ENCODE measurements around the gene PTGIS.

Gene PTGIS

DNA sequence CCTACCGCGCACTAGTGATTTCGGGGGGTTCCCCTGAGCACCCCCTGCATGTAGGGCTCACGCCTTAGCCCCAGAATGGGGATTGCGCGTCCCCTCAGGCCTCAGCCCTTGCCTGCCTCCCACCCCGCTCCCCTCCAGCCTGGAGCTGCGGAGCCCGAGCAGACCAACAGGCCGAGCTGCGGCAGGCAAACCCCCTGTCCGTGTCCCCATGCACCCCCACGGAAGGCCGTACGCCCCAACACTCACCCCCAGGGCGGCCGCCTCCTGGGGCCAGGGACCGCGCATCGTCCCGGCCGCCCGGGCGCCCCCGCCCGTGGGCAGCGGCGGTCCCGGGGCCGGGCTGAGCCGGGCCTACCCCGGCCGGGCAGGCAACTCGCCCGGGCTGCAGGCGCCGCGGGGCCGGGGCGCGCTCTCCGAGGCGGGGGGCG, 84.2 kb downstream of the PTGIS start:
- no peak for DNase-seq (ENCODE audit: low read depth in 1 of 2, low spot score in 1 of 2)
- no peak overlapping the region for H3K27ac ChIP-seq (replicated peaks)
- H3K27me3 ChIP-seq (ENCODE audit: insufficient read depth, poor library complexity, severe bottlenecking) = peaks cover 27% of the 10 kb centered on the region
- H3K4me3 ChIP-seq (replicated peaks; ENCODE audit: insufficient read depth, low read length) = no peak overlapping the region
- TF ChIP-seq GABPA (IDR thresholded peaks at IDR 0.05; ENCODE audit: low read depth) (no peak), SPI1 (IDR thresholded peaks at IDR 0.05; ENCODE audit: borderline replicate concordance, low read depth) (no peak), POLR2AphosphoS5 (IDR thresholded peaks at IDR 0.05; ENCODE audit: low read depth) (no peak)
- TF ChIP-seq, protein P1, sequence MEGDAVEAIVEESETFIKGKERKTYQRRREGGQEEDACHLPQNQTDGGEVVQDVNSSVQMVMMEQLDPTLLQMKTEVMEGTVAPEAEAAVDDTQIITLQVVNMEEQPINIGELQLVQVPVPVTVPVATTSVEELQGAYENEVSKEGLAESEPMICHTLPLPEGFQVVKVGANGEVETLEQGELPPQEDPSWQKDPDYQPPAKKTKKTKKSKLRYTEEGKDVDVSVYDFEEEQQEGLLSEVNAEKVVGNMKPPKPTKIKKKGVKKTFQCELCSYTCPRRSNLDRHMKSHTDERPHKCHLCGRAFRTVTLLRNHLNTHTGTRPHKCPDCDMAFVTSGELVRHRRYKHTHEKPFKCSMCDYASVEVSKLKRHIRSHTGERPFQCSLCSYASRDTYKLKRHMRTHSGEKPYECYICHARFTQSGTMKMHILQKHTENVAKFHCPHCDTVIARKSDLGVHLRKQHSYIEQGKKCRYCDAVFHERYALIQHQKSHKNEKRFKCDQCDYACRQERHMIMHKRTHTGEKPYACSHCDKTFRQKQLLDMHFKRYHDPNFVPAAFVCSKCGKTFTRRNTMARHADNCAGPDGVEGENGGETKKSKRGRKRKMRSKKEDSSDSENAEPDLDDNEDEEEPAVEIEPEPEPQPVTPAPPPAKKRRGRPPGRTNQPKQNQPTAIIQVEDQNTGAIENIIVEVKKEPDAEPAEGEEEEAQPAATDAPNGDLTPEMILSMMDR (IDR thresholded peaks at IDR 0.05; ENCODE audit: insufficient read depth, low read length) = no peak
- TF ChIP-seq, protein P2, sequence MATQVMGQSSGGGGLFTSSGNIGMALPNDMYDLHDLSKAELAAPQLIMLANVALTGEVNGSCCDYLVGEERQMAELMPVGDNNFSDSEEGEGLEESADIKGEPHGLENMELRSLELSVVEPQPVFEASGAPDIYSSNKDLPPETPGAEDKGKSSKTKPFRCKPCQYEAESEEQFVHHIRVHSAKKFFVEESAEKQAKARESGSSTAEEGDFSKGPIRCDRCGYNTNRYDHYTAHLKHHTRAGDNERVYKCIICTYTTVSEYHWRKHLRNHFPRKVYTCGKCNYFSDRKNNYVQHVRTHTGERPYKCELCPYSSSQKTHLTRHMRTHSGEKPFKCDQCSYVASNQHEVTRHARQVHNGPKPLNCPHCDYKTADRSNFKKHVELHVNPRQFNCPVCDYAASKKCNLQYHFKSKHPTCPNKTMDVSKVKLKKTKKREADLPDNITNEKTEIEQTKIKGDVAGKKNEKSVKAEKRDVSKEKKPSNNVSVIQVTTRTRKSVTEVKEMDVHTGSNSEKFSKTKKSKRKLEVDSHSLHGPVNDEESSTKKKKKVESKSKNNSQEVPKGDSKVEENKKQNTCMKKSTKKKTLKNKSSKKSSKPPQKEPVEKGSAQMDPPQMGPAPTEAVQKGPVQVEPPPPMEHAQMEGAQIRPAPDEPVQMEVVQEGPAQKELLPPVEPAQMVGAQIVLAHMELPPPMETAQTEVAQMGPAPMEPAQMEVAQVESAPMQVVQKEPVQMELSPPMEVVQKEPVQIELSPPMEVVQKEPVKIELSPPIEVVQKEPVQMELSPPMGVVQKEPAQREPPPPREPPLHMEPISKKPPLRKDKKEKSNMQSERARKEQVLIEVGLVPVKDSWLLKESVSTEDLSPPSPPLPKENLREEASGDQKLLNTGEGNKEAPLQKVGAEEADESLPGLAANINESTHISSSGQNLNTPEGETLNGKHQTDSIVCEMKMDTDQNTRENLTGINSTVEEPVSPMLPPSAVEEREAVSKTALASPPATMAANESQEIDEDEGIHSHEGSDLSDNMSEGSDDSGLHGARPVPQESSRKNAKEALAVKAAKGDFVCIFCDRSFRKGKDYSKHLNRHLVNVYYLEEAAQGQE (IDR thresholded peaks at IDR 0.05; ENCODE audit: insufficient replicate concordance, low read depth) = no peak

DNA sequence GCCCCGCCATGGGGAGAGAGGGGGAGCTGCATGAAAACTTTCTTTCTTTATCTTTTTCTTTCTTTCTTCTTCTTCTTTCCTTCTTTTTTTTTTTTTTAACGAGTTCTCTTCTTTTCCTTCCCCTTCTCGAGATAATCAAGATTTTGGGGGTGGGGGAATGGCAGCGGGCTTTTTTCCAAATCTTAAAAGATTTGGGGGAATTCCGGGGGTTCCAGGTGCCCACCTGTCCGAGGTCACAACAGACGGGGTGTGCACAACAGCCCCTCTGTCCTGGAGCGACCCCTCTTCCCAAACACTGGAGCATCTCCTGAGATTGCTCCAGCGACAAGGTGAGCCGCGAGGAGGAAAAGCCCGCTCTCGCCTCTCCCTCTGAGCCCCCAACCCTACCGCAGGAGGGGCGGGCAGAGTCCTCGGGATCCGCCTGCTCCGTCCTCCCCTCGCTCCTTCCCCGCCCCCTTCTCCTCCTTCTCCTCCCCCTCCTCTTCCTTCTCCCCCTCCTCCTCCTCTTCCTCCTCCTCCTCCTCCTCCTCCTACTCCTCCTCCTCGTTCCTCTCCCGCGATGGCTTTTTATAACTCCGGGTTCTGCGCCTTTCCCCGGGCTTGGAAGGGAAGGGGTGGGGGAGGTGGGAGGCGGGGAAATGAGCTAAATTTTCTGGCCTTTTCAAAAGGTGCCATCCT, 84.8 kb downstream of the PTGIS start:
- no peak for DNase-seq (ENCODE audit: low read depth in 1 of 2, low spot score in 1 of 2)
- TF ChIP-seq, protein P1 (IDR thresholded peaks at IDR 0.05; ENCODE audit: insufficient read depth, low read length) = no peak
- TF ChIP-seq POLR2AphosphoS5 (IDR thresholded peaks at IDR 0.05; ENCODE audit: low read depth) = no peak
- TF ChIP-seq SPI1 (IDR thresholded peaks at IDR 0.05; ENCODE audit: borderline replicate concordance, low read depth) = no peak
- no peak for TF ChIP-seq GABPA (IDR thresholded peaks at IDR 0.05; ENCODE audit: low read depth)
- TF ChIP-seq, protein P2 (IDR thresholded peaks at IDR 0.05; ENCODE audit: insufficient replicate concordance, low read depth) = no peak
- H3K4me3 ChIP-seq (replicated peaks; ENCODE audit: insufficient read depth, low read length) = no peak overlapping the region
- no peak overlapping the region for H3K27ac ChIP-seq (replicated peaks)
- peaks cover 27% of the 10 kb centered on the region for H3K27me3 ChIP-seq (ENCODE audit: insufficient read depth, poor library complexity, severe bottlenecking)

DNA sequence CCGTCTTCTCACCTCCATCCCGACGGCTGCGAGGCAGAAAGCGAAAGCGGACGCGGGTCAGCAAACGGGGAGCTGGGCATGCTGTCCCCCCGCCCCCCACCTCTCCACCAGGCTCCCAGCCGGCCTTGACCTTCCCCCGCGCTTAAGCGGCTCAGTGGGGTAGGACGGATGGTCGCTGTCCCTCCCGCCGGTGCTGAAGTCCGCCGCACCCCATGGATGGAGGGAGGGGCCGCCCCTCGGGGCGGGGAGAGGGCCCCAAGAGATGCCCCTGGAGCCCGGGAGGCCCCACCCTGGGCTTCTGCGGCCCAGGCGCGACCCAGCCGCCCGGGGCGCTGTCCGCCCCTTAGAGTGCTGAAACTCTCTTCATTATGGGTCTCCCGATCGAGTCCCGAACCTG, 85.3 kb downstream of the PTGIS start, which contains the start of gene KCNB1:
KCNB1 (minus strand) TSS at position 48 of the 397 bp plus-strand sequence. CDS start 188 bp downstream, outside the sequence.
- Histone ChIP-seq H3K4me3 (replicated peaks; ENCODE audit: insufficient read depth, low read length) (no peak within 1 kb of the TSS), H3K27me3 (ENCODE audit: insufficient read depth, poor library complexity, severe bottlenecking) (peaks cover 25% of the 10 kb centered on the region), H3K27ac (replicated peaks) (no peak within 1 kb of the TSS)
- TF ChIP-seq, protein P2 (IDR thresholded peaks at IDR 0.05; ENCODE audit: insufficient replicate concordance, low read depth) = peak; percentile 94
- TF ChIP-seq GABPA (IDR thresholded peaks at IDR 0.05; ENCODE audit: low read depth) (no peak), POLR2AphosphoS5 (IDR thresholded peaks at IDR 0.05; ENCODE audit: low read depth) (no peak)
- peak in 1 of 2 experiments; percentile 4 for DNase-seq (ENCODE audit: low read depth in 1 of 2, low spot score in 1 of 2)
